Right kidney (tissue), 1 donor: ENCODE measurements around the gene PFDN1.

Experiments used
- DNase-seq: peaks from one replicate; pipeline ENCODE4 v3.0.0-alpha.2; 2016

PFDN1 gene

GRCh38 chr5:140298183-140298601 is 4.7 kb downstream of the PFDN1 start:
- no peak for DNase-seq

- DNase-seq, result no peak
Observed at GRCh38 chr5:140297283-140297682, 5.6 kb downstream of the PFDN1 start.

- no peak for DNase-seq
Observed at GRCh38 chr5:140296289-140296688, 6.6 kb downstream of the PFDN1 start.

- no peak for DNase-seq
Observed at GRCh38 chr5:140295414-140295813, 7.5 kb downstream of the PFDN1 start.

GRCh38 chr5:140294753-140295152 is 8.1 kb downstream of the PFDN1 start:
- no peak for DNase-seq

- DNase-seq, result no peak
Observed at GRCh38 chr5:140293849-140294100, 9.1 kb downstream of the PFDN1 start.

GRCh38 chr5:140293091-140293848 is 9.6 kb downstream of the PFDN1 start:
- DNase-seq, result no peak

- DNase-seq, result no peak
Observed at GRCh38 chr5:140292212-140293036, 10.5 kb downstream of the PFDN1 start.

GRCh38 chr5:140287801-140288521 is 14.9 kb downstream of the PFDN1 start:
- no peak for DNase-seq

GRCh38 chr5:140286424-140286823 is 16.5 kb downstream of the PFDN1 start:
- no peak for DNase-seq

GRCh38 chr5:140284013-140284412 is 18.9 kb downstream of the PFDN1 start:
- DNase-seq, result no peak

- no peak for DNase-seq
Observed at GRCh38 chr5:140282266-140282665, 20.6 kb downstream of the PFDN1 start.

GRCh38 chr5:140275837-140276236 is 27.1 kb downstream of the PFDN1 start:
- no peak for DNase-seq

GRCh38 chr5:140273401-140273877 is 29.5 kb downstream of the PFDN1 start:
- no peak for DNase-seq

GRCh38 chr5:140270008-140270407 is 32.9 kb downstream of the PFDN1 start:
- no peak for DNase-seq

GRCh38 chr5:140267559-140268018 is 35.3 kb downstream of the PFDN1 start:
- DNase-seq, result no peak

GRCh38 chr5:140267201-140267540 is 35.7 kb downstream of the PFDN1 start:
- DNase-seq, result no peak

- DNase-seq, result no peak
Observed at GRCh38 chr5:140266471-140267200, 36.3 kb downstream of the PFDN1 start.

- DNase-seq, result no peak
Observed at GRCh38 chr5:140265845-140266244, 37.1 kb downstream of the PFDN1 start.

- no peak for DNase-seq
Observed at GRCh38 chr5:140262839-140263238, 40.1 kb downstream of the PFDN1 start.

GRCh38 chr5:140262221-140262620 is 40.7 kb downstream of the PFDN1 start:
- DNase-seq, result no peak

- no peak for DNase-seq
Observed at GRCh38 chr5:140261403-140262171, 41.3 kb downstream of the PFDN1 start.
